Prostate gland (tissue), 2 donors: ENCODE measurements around the gene TECTA.

Source experiments
- POLR2AphosphoS5 ChIP-seq: sonication (generic); formaldehyde crosslinking; IDR thresholded peaks from one replicate; pipeline ENCODE4 v1.6.1; 2017; ENCODE audit warnings: antibody characterized with exemption
- TF ChIP-seq, protein P1 (sequence below), 4 experiments: fragments of 200-600 bp in 2 of 4; fragments of 450-650 bp in 2 of 4; sonication (generic) in 2 of 4; IDR thresholded peaks; 1 replicate in 3 of 4; 2 replicates in 1 of 4; pipeline ENCODE4 v1.5.1; 2016 to 2019; ENCODE audit warnings: antibody characterized with exemption in 4 of 4, mild to moderate bottlenecking in 2 of 4, moderate library complexity in 2 of 4

DNA sequence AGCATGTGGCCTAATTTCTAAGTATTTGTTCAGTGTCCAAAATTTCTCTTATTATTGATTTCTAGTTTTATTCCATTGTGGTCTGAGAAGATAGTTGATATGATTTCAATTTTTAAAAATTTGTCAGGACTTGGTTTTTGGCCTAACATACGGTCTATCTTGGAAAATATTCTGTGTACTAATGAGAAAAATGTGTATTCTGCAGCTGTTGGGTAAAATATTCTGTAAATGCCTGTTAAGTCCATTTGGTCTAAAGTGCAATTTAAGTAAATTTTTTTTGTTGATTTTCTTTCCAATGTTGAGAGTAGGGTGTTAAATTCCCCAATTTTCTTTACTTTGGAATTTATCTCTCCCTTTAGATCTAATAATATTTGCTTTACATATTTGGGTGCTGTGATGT lies 78.3 kb downstream of the TECTA start:
- TF ChIP-seq POLR2AphosphoS5, result no peak
- TF ChIP-seq, protein P1, sequence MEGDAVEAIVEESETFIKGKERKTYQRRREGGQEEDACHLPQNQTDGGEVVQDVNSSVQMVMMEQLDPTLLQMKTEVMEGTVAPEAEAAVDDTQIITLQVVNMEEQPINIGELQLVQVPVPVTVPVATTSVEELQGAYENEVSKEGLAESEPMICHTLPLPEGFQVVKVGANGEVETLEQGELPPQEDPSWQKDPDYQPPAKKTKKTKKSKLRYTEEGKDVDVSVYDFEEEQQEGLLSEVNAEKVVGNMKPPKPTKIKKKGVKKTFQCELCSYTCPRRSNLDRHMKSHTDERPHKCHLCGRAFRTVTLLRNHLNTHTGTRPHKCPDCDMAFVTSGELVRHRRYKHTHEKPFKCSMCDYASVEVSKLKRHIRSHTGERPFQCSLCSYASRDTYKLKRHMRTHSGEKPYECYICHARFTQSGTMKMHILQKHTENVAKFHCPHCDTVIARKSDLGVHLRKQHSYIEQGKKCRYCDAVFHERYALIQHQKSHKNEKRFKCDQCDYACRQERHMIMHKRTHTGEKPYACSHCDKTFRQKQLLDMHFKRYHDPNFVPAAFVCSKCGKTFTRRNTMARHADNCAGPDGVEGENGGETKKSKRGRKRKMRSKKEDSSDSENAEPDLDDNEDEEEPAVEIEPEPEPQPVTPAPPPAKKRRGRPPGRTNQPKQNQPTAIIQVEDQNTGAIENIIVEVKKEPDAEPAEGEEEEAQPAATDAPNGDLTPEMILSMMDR (IDR thresholded peaks at IDR 0.05), result no peak
